Gastroesophageal sphincter (tissue), 3 donors: Measurements from ENCODE around the gene SGPL1.

Source experiments
- POLR2A ChIP-seq, 2 donors: fragments of 450-650 bp; IDR thresholded peaks; one replicate each; pipeline ENCODE4 v1.6.1; 2017; ENCODE audit warnings: antibody characterized with exemption in 2 of 2, mild to moderate bottlenecking in 2 of 2, moderate library complexity in 1 of 2
- TF ChIP-seq, protein P1 (sequence below), 4 experiments: fragments of 200-600 bp in 2 of 4; fragments of 450-650 bp in 2 of 4; sonication (generic) in 1 of 4; IDR thresholded peaks; one replicate each; pipeline ENCODE4 v1.5.1; 2017 to 2019; ENCODE audit warnings: antibody characterized with exemption in 4 of 4, mild to moderate bottlenecking in 2 of 4, moderate library complexity in 2 of 4

- TF ChIP-seq, protein P1, sequence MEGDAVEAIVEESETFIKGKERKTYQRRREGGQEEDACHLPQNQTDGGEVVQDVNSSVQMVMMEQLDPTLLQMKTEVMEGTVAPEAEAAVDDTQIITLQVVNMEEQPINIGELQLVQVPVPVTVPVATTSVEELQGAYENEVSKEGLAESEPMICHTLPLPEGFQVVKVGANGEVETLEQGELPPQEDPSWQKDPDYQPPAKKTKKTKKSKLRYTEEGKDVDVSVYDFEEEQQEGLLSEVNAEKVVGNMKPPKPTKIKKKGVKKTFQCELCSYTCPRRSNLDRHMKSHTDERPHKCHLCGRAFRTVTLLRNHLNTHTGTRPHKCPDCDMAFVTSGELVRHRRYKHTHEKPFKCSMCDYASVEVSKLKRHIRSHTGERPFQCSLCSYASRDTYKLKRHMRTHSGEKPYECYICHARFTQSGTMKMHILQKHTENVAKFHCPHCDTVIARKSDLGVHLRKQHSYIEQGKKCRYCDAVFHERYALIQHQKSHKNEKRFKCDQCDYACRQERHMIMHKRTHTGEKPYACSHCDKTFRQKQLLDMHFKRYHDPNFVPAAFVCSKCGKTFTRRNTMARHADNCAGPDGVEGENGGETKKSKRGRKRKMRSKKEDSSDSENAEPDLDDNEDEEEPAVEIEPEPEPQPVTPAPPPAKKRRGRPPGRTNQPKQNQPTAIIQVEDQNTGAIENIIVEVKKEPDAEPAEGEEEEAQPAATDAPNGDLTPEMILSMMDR (IDR thresholded peaks at IDR 0.05), result no peak
- no peak for TF ChIP-seq POLR2A (IDR thresholded peaks at IDR 0.05)
Observed at GRCh38 chr10:70914316-70914864, 98.6 kb downstream of the SGPL1 start.
